IMR-90 (cell line): Measurements from ENCODE around the gene FBLN1. TPM values are rescaled to one million over a fixed set of nuclear protein-coding genes. Genes with fewer than 3 reads are reported as not detected.

Source experiments
- ATAC-seq: fragments of 200-7000 bp; cut with Tn5 transposase; 2 replicates; pipeline ENCODE4 v1.9.1; 2020; ENCODE audit warnings: low read depth, mild to moderate bottlenecking, moderate library complexity
- BruUV-seq: library from RNA; stranded (reverse); fragments of 400-500 nt; replicated peaks from 2 replicates; lab custom pipeline; 2021; lab: Mats Ljungman, UMichigan
- CTCF ChIA-PET: fragments of 300-600 bp; formaldehyde crosslinking; extraction: SDS; loops from one replicate; lab custom pipeline; 2021; ENCODE audit warnings: antibody characterized with exemption; lab: Yijun Ruan, JAX
- POLR2A ChIA-PET: fragments of 300-600 bp; sonication (Branson Sonifier 250); formaldehyde crosslinking; loops from one replicate; lab custom pipeline; 2022; ENCODE audit warnings: antibody characterized with exemption; ENCODE audit not compliant: unreplicated experiment; lab: Charles Lee
- DNase-seq: peaks from one replicate; pipeline ENCODE4 v3.0.0; 2013
- H2AFZ ChIP-seq: replicated peaks from 2 replicates; pipeline ENCODE3; 2013; ENCODE audit warnings: low read length, mild to moderate bottlenecking; ENCODE audit not compliant: poor library complexity
- H2AK5ac ChIP-seq: 2 replicates; pipeline ENCODE4 v1.6.1; 2013; ENCODE audit warnings: low read depth, low read length, inconsistent platforms
- H2AK9ac ChIP-seq: replicated peaks from 2 replicates; pipeline ENCODE3; 2013; ENCODE audit warnings: mild to moderate bottlenecking, low read depth, low read length, moderate library complexity; ENCODE audit not compliant: poor library complexity
- H2BK120ac ChIP-seq: 2 replicates; pipeline ENCODE4 v1.6.1; 2013; ENCODE audit warnings: low read depth, low read length, inconsistent platforms
- H2BK15ac ChIP-seq: 3 replicates; pipeline ENCODE4 v1.6.1; 2013; ENCODE audit warnings: low read depth, low read length, inconsistent platforms
- H2BK20ac ChIP-seq: 2 replicates; pipeline ENCODE4 v1.6.1; 2013; ENCODE audit warnings: low read depth, mild to moderate bottlenecking, inconsistent platforms, low read length, moderate library complexity
- H2BK5ac ChIP-seq: 2 replicates; pipeline ENCODE4 v1.6.1; 2013; ENCODE audit warnings: mild to moderate bottlenecking, low read depth, low read length, inconsistent platforms; ENCODE audit not compliant: poor library complexity, severe bottlenecking
- H3K14ac ChIP-seq: replicated peaks from 2 replicates; pipeline ENCODE4 v1.6.1; 2013; ENCODE audit warnings: low read depth, low read length, inconsistent platforms
- H3K18ac ChIP-seq: 2 replicates; pipeline ENCODE4 v1.6.1; 2013; ENCODE audit warnings: low read depth, low read length, control low read depth
- H3K23ac ChIP-seq: 2 replicates; pipeline ENCODE4 v1.6.1; 2013; ENCODE audit warnings: low read depth, low read length, inconsistent platforms
- H3K27ac ChIP-seq: 2 replicates; pipeline ENCODE4 v1.5.1; 2013; ENCODE audit warnings: mild to moderate bottlenecking, control low read depth, low read length; ENCODE audit not compliant: insufficient read depth
- H3K27me3 ChIP-seq: 2 replicates; pipeline ENCODE4 v1.6.1; 2013; ENCODE audit warnings: low read length; ENCODE audit not compliant: control insufficient read depth, insufficient read depth
- H3K36me3 ChIP-seq: 2 replicates; pipeline ENCODE4 v1.6.1; 2013; ENCODE audit warnings: low read length, mixed read lengths; ENCODE audit not compliant: control insufficient read depth, insufficient read depth
- H3K4ac ChIP-seq: 2 replicates; pipeline ENCODE4 v1.6.1; 2013; ENCODE audit warnings: low read depth, low read length, inconsistent platforms
- H3K4me1 ChIP-seq: 2 replicates; pipeline ENCODE4 v1.6.1; 2013; ENCODE audit warnings: low read length, mixed read lengths; ENCODE audit not compliant: control insufficient read depth, insufficient read depth
- H3K4me2 ChIP-seq: 2 replicates; pipeline ENCODE4 v1.6.1; 2013; ENCODE audit warnings: low read depth, mild to moderate bottlenecking, control low read depth, low read length, moderate library complexity
- H3K4me3 ChIP-seq: 2 replicates; pipeline ENCODE4 v1.5.1; 2013; ENCODE audit warnings: low read depth, mild to moderate bottlenecking, control low read depth, low read length, moderate library complexity; ENCODE audit not compliant: insufficient read depth
- H3K56ac ChIP-seq: 2 replicates; pipeline ENCODE4 v1.6.1; 2013; ENCODE audit warnings: low read length, inconsistent platforms; ENCODE audit not compliant: insufficient read depth; ENCODE audit errors: extremely low read depth
- H3K79me1 ChIP-seq, 2 experiments: 2 replicates each; pipeline ENCODE4 v1.6.1; 2013; ENCODE audit warnings: low read length in 2 of 2, inconsistent platforms in 1 of 2, low read depth in 1 of 2
- H3K9ac ChIP-seq: 2 replicates; pipeline ENCODE4 v1.6.1; 2013; ENCODE audit warnings: low read depth, low read length, control low read depth
- H3K9me1 ChIP-seq: 2 replicates; pipeline ENCODE4 v1.6.1; 2013; ENCODE audit warnings: low read length, inconsistent platforms; ENCODE audit not compliant: insufficient read depth
- H3K9me3 ChIP-seq: 2 replicates; pipeline ENCODE4 v1.6.1; 2013; ENCODE audit warnings: low read length; ENCODE audit not compliant: control insufficient read depth, insufficient read depth
- H4K20me1 ChIP-seq: 2 replicates; pipeline ENCODE4 v1.6.1; 2013; ENCODE audit warnings: low read length, inconsistent platforms; ENCODE audit not compliant: insufficient read depth
- H4K5ac ChIP-seq: 2 replicates; pipeline ENCODE4 v1.6.1; 2013; ENCODE audit warnings: mild to moderate bottlenecking, low read depth, low read length, control low read depth
- H4K8ac ChIP-seq, 2 experiments: 2 replicates each; pipeline ENCODE4 v1.6.1; 2013; ENCODE audit warnings: low read depth in 2 of 2, low read length in 2 of 2, control low read depth in 1 of 2, inconsistent platforms in 1 of 2
- H4K91ac ChIP-seq: 2 replicates; pipeline ENCODE4 v1.6.1; 2013; ENCODE audit warnings: low read depth, low read length, inconsistent platforms; ENCODE audit not compliant: insufficient read depth
- CHD1 ChIP-seq: IDR thresholded peaks from 2 replicates; pipeline ENCODE4 v1.6.1; 2012; ENCODE audit warnings: low read depth, low read length, improper control_type of control experiment
- FOS ChIP-seq: fragments of 150-350 bp; IDR thresholded peaks from 2 replicates; pipeline ENCODE4 v1.6.1; 2016; ENCODE audit warnings: low read depth, low read length
- MAFK ChIP-seq: IDR thresholded peaks from 2 replicates; pipeline ENCODE4 v1.6.1; 2012; ENCODE audit warnings: low read depth, low read length, improper control_type of control experiment
- MXI1 ChIP-seq: IDR thresholded peaks from 2 replicates; pipeline ENCODE4 v1.6.1; 2012; ENCODE audit warnings: low read depth, mild to moderate bottlenecking, low read length, moderate library complexity, borderline replicate concordance
- POLR2A ChIP-seq: IDR thresholded peaks from 2 replicates; pipeline ENCODE4 v1.6.1; 2012; ENCODE audit warnings: mild to moderate bottlenecking, low read depth, low read length
- SMC3 ChIP-seq: fragments of 150-350 bp; IDR thresholded peaks from 2 replicates; pipeline ENCODE4 v1.6.1; 2016; ENCODE audit warnings: low read depth, mild to moderate bottlenecking, antibody characterized with exemption, low read length, moderate library complexity
- WGBS, 2 experiments: methylation state at CpG; one replicate each; pipeline versions ENCODE4 v1.1.5 to v1.1.7; 2013; ENCODE audit warnings: missing lambda C conversion rate in 2 of 2; ENCODE audit not compliant: insufficient read length in 1 of 2; ENCODE audit errors: extremely low coverage in 2 of 2; 5-methylcytosine and 5-hydroxymethylcytosine counted together
- dilution Hi-C: fragments of 300-500 bp; cut with HindIII; formaldehyde crosslinking; loops from one replicate; pipeline ENCODE4 v1.14.3; 2018; ENCODE audit warnings: low sequenced_read_pairs; ENCODE audit not compliant: unreplicated experiment
- in situ Hi-C: fragments of 300-500 bp; cut with MboI; formaldehyde crosslinking; loops from 3 replicates; pipeline ENCODE4 v1.14.3; 2019; ENCODE audit warnings: low sequenced_read_pairs, inconsistent platforms, mixed read lengths
- intact Hi-C: fragments of 100-400 bp; cut with micrococcal nuclease; formaldehyde crosslinking; loops from 2 replicates; pipeline ENCODE4 v1.10.0; 2022
- polyA plus RNA-seq, 3 experiments: library from polyadenylated mRNA; depleted of rRNA; stranded (reverse); fragments of >200 nt; gene quantifications; 2 replicates each; pipeline ENCODE4 v1.2.3, GENCODE V29; 2012; ENCODE audit warnings: low replicate concordance in 1 of 3
- total RNA-seq: library from RNA; depleted of rRNA; stranded (reverse); fragments of >200 nt; gene quantifications from 2 replicates; pipeline ENCODE4 v1.2.3, GENCODE V29; 2012
- TF ChIP-seq, protein P1 (sequence below): fragments of 150-350 bp; IDR thresholded peaks from 2 replicates; pipeline ENCODE4 v1.6.1; 2017; ENCODE audit warnings: mild to moderate bottlenecking, antibody characterized with exemption, low read length, low read depth
- TF ChIP-seq, protein P2 (sequence below): conservative IDR thresholded peaks from 2 replicates; pipeline ENCODE4 v1.5.1; 2012; ENCODE audit warnings: mild to moderate bottlenecking, low read depth, low read length, improper control_type of control experiment

FBLN1 gene
- total and polyA plus RNA-seq, 2 of the 4 experiments (the other 2 are of a cell fraction): 11.3 to 87.9 TPM

DNA sequence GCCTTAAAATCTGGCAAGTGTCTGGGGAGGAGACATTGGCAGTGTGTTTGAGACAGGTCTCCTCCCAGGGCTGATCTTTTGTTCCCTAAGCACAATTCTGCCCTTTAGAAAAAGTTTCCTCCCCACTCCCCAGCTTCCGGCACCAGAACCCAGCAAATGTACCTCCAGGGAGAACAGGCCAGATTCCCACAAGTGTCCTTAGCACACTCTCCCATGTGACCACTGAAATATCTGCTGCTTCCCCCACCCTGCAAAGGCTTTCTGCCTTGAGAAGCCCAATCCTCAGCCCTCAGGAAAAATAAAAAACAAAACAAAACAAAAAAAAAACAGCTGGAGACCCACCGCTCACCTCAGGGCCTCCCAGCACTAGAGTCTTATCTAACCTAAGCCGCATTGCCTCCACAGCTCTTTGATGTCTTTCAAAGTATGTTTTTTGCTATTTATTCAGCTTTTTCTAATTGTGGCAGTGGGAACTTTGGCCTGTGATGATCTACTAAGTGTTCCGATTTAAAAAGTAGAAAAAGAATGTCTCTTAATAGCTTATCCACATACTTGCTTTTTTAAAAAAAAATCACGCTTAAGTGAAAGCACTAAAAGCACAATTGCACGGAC lies 29.0 kb upstream of the FBLN1 start:
- no peaks in the 10 kb centered on the region for H3K9me3 ChIP-seq
- no peak overlapping the region for H3K18ac ChIP-seq
- H2BK120ac ChIP-seq: peak overlapping the region; percentile 47; the same call in 1 of the 2 replicates
- intact Hi-C loops (no loop called here), in situ Hi-C loops (no loop called here), dilution Hi-C loops (no loop called here)
- TF ChIP-seq FOS: no peak
- TF ChIP-seq POLR2A: no peak
- TF ChIP-seq, protein P1, sequence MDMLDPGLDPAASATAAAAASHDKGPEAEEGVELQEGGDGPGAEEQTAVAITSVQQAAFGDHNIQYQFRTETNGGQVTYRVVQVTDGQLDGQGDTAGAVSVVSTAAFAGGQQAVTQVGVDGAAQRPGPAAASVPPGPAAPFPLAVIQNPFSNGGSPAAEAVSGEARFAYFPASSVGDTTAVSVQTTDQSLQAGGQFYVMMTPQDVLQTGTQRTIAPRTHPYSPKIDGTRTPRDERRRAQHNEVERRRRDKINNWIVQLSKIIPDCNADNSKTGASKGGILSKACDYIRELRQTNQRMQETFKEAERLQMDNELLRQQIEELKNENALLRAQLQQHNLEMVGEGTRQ: no peak
- TF ChIP-seq SMC3: no peak
- TF ChIP-seq, protein P2, sequence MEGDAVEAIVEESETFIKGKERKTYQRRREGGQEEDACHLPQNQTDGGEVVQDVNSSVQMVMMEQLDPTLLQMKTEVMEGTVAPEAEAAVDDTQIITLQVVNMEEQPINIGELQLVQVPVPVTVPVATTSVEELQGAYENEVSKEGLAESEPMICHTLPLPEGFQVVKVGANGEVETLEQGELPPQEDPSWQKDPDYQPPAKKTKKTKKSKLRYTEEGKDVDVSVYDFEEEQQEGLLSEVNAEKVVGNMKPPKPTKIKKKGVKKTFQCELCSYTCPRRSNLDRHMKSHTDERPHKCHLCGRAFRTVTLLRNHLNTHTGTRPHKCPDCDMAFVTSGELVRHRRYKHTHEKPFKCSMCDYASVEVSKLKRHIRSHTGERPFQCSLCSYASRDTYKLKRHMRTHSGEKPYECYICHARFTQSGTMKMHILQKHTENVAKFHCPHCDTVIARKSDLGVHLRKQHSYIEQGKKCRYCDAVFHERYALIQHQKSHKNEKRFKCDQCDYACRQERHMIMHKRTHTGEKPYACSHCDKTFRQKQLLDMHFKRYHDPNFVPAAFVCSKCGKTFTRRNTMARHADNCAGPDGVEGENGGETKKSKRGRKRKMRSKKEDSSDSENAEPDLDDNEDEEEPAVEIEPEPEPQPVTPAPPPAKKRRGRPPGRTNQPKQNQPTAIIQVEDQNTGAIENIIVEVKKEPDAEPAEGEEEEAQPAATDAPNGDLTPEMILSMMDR: no peak
- TF ChIP-seq MAFK: no peak
- no peak for TF ChIP-seq CHD1
- TF ChIP-seq MXI1: no peak
- H3K9ac ChIP-seq: no peak overlapping the region
- no peak overlapping the region for H2BK5ac ChIP-seq
- no peak overlapping the region for H3K27ac ChIP-seq
- H3K4me1 ChIP-seq: peaks cover 36% of the 10 kb centered on the region
- DNase-seq: no peak
- no peaks in the 10 kb centered on the region for H4K20me1 ChIP-seq
- H4K5ac ChIP-seq: no peak overlapping the region
- ChIA-PET CTCF (interaction anchor here (0.6 to 1.3 kb wide), 4 partner anchors 29 to 392 kb away, joined by 3 to 4 read pairs (median 3); partner anchors contain the start of gene FBLN1), POLR2A (no interaction called here)
- H3K36me3 ChIP-seq: no peaks in the 10 kb centered on the region
- H3K4ac ChIP-seq: peak overlapping the region; percentile 47; the same call in 1 of the 2 replicates
- no peaks in the 10 kb centered on the region for H3K79me1 ChIP-seq
- no TSS peak for BruUV-seq
- peak overlapping the region; percentile 60 for H3K14ac ChIP-seq
- peak overlapping the region; percentile 44; the same call in 1 of the 3 replicates for H2BK15ac ChIP-seq
- H2AK5ac ChIP-seq: no peak overlapping the region; the same call in 1 of the 2 replicates
- H2AK9ac ChIP-seq: peak overlapping the region; percentile 67
- WGBS, 2 experiments: 57% methylated on average over 1 of the region's 6 CpGs; no CpG with 5 or more reads in 1 of the 2 experiments
- no peak overlapping the region; a peak in 1 of 4 replicates for H4K8ac ChIP-seq
- H3K4me3 ChIP-seq: no peak overlapping the region
- H2BK20ac ChIP-seq: peak overlapping the region; percentile 41; the same call in 1 of the 2 replicates
- peaks cover 14% of the 10 kb centered on the region for H3K9me1 ChIP-seq
- H3K4me2 ChIP-seq: no peak overlapping the region
- H3K23ac ChIP-seq: no peak overlapping the region
- H3K27me3 ChIP-seq: no peaks in the 10 kb centered on the region
- peak overlapping the region; percentile 21; the same call in 1 of the 2 replicates for H4K91ac ChIP-seq
- H2AFZ ChIP-seq: no peak overlapping the region
- ATAC-seq: no peak
- no peak overlapping the region for H3K56ac ChIP-seq
